Endothelial cell of umbilical vein (primary cell): Measurements from ENCODE around the gene MGAT4B.

Experiments used
- FOS ChIP-seq: IDR thresholded peaks from 2 replicates; pipeline ENCODE4 v1.6.1; 2011; ENCODE audit warnings: mild to moderate bottlenecking, low read length, moderate library complexity, borderline replicate concordance; ENCODE audit not compliant: insufficient read depth
- TF ChIP-seq, protein P1 (sequence below), 2 donors: IDR thresholded peaks; 1 replicate in 1 of 2; 2 replicates in 1 of 2; pipeline ENCODE4 v1.5.1; 2011; ENCODE audit warnings: low read length in 2 of 2, mild to moderate bottlenecking in 2 of 2, moderate library complexity in 2 of 2, control low read depth in 1 of 2, inconsistent platforms in 1 of 2, low read depth in 1 of 2; ENCODE audit not compliant: insufficient read depth in 1 of 2; ENCODE audit errors: extremely low read depth in 1 of 2

DNA sequence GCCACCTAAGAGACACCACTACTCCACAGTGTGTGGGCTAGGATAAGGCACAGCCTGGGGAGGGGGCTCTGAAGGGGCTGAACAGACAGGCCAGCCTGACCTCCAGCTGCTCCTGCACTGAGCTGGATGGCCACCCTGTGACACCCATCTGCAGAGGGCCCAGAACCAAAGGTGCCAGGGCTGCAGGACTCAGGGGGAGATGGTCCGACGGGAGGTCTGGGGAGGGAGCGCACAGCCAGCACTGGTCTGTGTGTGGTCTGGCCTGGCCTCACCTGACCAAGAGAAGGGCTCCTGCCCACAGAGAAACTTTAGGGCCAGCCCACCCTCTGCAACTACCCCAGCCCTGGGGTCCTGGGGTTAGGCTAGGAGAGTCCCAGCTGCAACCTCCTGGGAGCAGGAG, 12.1 kb downstream of the MGAT4B start:
- TF ChIP-seq, protein P1, sequence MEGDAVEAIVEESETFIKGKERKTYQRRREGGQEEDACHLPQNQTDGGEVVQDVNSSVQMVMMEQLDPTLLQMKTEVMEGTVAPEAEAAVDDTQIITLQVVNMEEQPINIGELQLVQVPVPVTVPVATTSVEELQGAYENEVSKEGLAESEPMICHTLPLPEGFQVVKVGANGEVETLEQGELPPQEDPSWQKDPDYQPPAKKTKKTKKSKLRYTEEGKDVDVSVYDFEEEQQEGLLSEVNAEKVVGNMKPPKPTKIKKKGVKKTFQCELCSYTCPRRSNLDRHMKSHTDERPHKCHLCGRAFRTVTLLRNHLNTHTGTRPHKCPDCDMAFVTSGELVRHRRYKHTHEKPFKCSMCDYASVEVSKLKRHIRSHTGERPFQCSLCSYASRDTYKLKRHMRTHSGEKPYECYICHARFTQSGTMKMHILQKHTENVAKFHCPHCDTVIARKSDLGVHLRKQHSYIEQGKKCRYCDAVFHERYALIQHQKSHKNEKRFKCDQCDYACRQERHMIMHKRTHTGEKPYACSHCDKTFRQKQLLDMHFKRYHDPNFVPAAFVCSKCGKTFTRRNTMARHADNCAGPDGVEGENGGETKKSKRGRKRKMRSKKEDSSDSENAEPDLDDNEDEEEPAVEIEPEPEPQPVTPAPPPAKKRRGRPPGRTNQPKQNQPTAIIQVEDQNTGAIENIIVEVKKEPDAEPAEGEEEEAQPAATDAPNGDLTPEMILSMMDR (IDR thresholded peaks at IDR 0.05; ENCODE audit: extremely low read depth in 1 of 2, insufficient read depth in 1 of 2, low read depth in 1 of 2, low read length in 2 of 2) = no peak
- TF ChIP-seq FOS = no peak
